OCI-LY3 (cell line): ENCODE results near the gene SMIM14.

Source experiments
- H2AFZ ChIP-seq: fragments of 200-600, 300-600 bp; shearing (Covaris generic); 2 replicates; pipeline ENCODE4 v1.6.0; 2014; ENCODE audit warnings: antibody characterized with exemption, low read depth, low read length
- H3K27ac ChIP-seq: fragments of 200-600, 300-600 bp; sonication (generic); 2 replicates; pipeline ENCODE4 v1.5.1; 2014; ENCODE audit warnings: mild to moderate bottlenecking, low read length, moderate library complexity, mixed read lengths
- H3K27me3 ChIP-seq: fragments of 200-600, 300-600 bp; sonication (generic); 2 replicates; pipeline ENCODE4 v1.6.1; 2014; ENCODE audit warnings: low read depth, low read length, mixed read lengths
- H3K36me3 ChIP-seq: fragments of 200-600, 300-600 bp; sonication (generic); replicated peaks from 2 replicates; pipeline ENCODE3; 2014; ENCODE audit warnings: low read depth, low read length, mixed read lengths
- H3K4me1 ChIP-seq: fragments of 300-600, 200-600 bp; sonication (generic); 2 replicates; pipeline ENCODE4 v1.6.1; 2014; ENCODE audit warnings: low read length, mixed read lengths
- H3K4me2 ChIP-seq: fragments of 200-600, 300-600 bp; sonication (generic); 2 replicates; pipeline ENCODE4 v1.6.1; 2014; ENCODE audit warnings: low read length, mixed read lengths
- H3K4me3 ChIP-seq: fragments of 300-600, 200-600 bp; sonication (generic); 2 replicates; pipeline ENCODE4 v1.5.1; 2014; ENCODE audit warnings: antibody characterized with exemption, mild to moderate bottlenecking, low read length, moderate library complexity
- H3K79me2 ChIP-seq: fragments of 300-600, 200-600 bp; shearing (Covaris generic); 2 replicates; pipeline ENCODE4 v1.6.1; 2014; ENCODE audit warnings: mild to moderate bottlenecking, low read length, mixed read lengths
- H3K9ac ChIP-seq: fragments of 300-600, 200-600 bp; shearing (Covaris generic); 2 replicates; pipeline ENCODE4 v1.6.0; 2014; ENCODE audit warnings: mild to moderate bottlenecking, low read length, moderate library complexity
- H3K9me3 ChIP-seq: fragments of 200-600, 300-600 bp; shearing (Covaris generic); 2 replicates; pipeline ENCODE4 v1.6.1; 2014; ENCODE audit warnings: low read length, mixed read lengths; ENCODE audit not compliant: insufficient read depth
- H4K20me1 ChIP-seq: fragments of 200-600, 300-600 bp; sonication (generic); 2 replicates; pipeline ENCODE4 v1.6.1; 2016; ENCODE audit warnings: low read length, mixed read lengths; ENCODE audit not compliant: insufficient read depth
- EZH2phosphoT487 ChIP-seq: fragments of 200-600 bp; shearing (Covaris generic); IDR thresholded peaks from 2 replicates; pipeline ENCODE4 v1.6.1; 2018; ENCODE audit warnings: antibody characterized with exemption, mixed run types, low read depth
- TF ChIP-seq, protein P1 (sequence below): fragments of 200-600, 300-600 bp; sonication (generic); IDR thresholded peaks from 2 replicates; pipeline ENCODE4 v1.5.1; 2014; ENCODE audit warnings: antibody characterized with exemption, low read length, low read depth

Gene SMIM14

DNA sequence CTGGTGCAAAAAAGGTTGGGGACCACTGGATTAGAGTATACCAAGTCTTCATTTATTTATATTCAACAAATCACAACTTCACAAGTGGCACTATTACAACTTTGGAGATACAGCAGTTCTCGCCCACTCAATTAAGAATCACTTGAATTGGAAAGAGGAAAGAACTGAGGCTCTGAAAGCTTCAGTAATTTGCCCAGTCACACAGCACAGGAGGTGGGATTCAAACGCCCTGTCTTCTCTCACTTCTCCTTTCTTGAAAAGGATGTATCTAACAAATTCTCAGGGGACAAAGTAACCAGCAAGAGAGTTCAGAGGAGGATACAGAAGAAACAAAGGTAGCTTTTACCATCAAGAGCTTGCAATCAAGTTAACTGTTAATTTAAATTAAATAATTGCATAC, 12.4 kb downstream of the SMIM14 start:
- H3K27ac ChIP-seq, result peak overlapping the region; percentile 79
- no peaks in the 10 kb centered on the region for H3K9me3 ChIP-seq
- no peaks in the 10 kb centered on the region for H3K27me3 ChIP-seq
- peak overlapping the region; percentile 76 for H3K4me2 ChIP-seq
- no peak overlapping the region for H2AFZ ChIP-seq
- peaks cover 3% of the 10 kb centered on the region; the same call in 1 of the 2 replicates for H3K79me2 ChIP-seq
- no peaks in the 10 kb centered on the region for H4K20me1 ChIP-seq
- TF ChIP-seq EZH2phosphoT487, result no peak
- TF ChIP-seq, protein P1, sequence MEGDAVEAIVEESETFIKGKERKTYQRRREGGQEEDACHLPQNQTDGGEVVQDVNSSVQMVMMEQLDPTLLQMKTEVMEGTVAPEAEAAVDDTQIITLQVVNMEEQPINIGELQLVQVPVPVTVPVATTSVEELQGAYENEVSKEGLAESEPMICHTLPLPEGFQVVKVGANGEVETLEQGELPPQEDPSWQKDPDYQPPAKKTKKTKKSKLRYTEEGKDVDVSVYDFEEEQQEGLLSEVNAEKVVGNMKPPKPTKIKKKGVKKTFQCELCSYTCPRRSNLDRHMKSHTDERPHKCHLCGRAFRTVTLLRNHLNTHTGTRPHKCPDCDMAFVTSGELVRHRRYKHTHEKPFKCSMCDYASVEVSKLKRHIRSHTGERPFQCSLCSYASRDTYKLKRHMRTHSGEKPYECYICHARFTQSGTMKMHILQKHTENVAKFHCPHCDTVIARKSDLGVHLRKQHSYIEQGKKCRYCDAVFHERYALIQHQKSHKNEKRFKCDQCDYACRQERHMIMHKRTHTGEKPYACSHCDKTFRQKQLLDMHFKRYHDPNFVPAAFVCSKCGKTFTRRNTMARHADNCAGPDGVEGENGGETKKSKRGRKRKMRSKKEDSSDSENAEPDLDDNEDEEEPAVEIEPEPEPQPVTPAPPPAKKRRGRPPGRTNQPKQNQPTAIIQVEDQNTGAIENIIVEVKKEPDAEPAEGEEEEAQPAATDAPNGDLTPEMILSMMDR, result no peak
- H3K9ac ChIP-seq, result peak overlapping the region; percentile 42; the same call in 1 of the 2 replicates
- H3K4me3 ChIP-seq, result peak overlapping the region; percentile 63
- H3K36me3 ChIP-seq, result no peaks in the 10 kb centered on the region
- H3K4me1 ChIP-seq, result peaks cover 67% of the 10 kb centered on the region

DNA sequence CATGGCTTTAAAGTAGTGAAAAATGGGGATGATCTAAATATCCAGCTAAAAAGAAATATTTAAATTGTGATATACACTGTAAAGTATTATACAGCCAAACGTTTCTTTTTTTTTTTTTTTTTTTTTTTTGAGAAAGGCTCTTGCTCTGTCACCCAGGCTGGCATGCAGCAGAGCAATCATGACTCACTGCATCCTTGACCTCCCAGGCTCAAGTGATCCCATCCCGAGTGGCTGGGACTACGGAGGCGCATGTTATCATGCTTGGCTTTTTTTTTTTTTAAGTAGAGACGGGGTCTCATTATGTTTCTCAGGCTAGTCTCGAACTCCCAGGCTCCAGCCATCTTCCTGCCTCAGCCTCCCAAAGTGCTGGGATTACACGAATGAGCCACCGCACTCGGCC, 17.1 kb downstream of the SMIM14 start:
- no peak overlapping the region for H3K4me2 ChIP-seq
- H3K27ac ChIP-seq, result no peak overlapping the region
- TF ChIP-seq, protein P1, result no peak
- TF ChIP-seq EZH2phosphoT487, result no peak
- peaks cover 48% of the 10 kb centered on the region for H3K4me1 ChIP-seq
- no peak overlapping the region for H2AFZ ChIP-seq
- H3K27me3 ChIP-seq, result no peaks in the 10 kb centered on the region
- H3K79me2 ChIP-seq, result peaks cover 3% of the 10 kb centered on the region; the same call in 1 of the 2 replicates
- H3K9me3 ChIP-seq, result no peaks in the 10 kb centered on the region
- H4K20me1 ChIP-seq, result no peaks in the 10 kb centered on the region
- H3K9ac ChIP-seq, result no peak overlapping the region
- no peak overlapping the region for H3K4me3 ChIP-seq
- H3K36me3 ChIP-seq, result no peaks in the 10 kb centered on the region

DNA sequence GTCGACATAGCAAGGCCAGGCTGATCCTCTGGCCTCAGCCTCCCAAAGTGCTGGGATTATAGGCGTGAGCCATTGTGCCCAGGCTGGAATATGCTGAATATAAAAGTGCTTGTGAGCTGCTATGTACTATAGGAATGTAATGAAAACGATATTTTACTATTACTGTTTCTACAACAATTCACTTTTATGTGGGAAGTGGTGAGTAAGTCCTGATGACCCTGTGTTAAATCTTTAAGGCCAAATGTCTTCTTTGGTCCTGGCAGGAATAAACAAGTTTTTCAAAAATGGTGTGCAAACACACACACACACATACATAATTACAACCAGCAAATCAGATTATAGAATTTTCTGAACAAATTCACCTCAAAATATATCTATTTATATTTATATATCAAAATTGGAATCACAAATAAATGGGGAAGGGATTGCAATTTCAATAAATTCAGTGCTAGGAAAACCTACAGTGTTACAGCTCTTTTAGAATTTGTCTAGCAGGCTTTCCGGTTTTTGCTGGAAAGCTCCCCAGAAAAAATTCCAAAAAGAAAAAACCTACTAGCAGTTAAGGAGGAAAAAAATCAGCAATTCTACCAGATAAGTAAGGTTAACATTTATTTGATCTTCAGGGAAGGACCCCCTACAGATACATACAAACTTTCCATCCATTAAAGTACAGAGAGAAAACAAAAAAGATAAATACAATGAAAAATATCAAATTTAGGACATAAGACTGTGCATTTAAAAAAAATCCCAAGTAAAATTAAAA, 17.9 kb downstream of the SMIM14 start:
- Histone ChIP-seq H2AFZ (no peak overlapping the region), H3K79me2 (peaks cover 3% of the 10 kb centered on the region; the same call in 1 of the 2 replicates), H3K4me3 (no peak overlapping the region), H3K27ac (no peak overlapping the region), H3K36me3 (no peaks in the 10 kb centered on the region), H4K20me1 (no peaks in the 10 kb centered on the region), H3K27me3 (no peaks in the 10 kb centered on the region), H3K9me3 (no peaks in the 10 kb centered on the region), H3K4me2 (no peak overlapping the region), H3K9ac (no peak overlapping the region), H3K4me1 (peaks cover 41% of the 10 kb centered on the region)
- TF ChIP-seq EZH2phosphoT487, result no peak
- TF ChIP-seq, protein P1, result no peak

DNA sequence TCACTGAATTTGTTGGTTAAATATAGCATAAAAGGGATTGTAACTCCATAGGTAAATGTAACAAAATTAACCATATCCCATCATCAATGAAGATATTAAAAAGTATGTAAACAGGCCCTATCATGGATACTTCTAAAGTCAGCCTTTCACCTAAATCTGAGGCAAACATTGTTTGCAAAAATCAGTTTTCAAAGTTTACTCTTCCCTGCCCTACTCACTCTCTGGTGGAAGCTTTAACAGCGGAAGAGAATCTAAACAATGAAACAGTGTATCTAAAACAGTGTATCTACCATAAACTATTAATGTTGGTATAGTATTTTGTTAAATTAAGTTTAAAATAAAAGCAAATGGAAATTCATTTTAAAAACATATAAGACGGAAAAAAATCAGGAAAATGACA, 21.1 kb downstream of the SMIM14 start:
- TF ChIP-seq, protein P1, result no peak
- TF ChIP-seq EZH2phosphoT487, result no peak
- Histone ChIP-seq H3K4me3 (no peak overlapping the region), H3K36me3 (no peaks in the 10 kb centered on the region), H4K20me1 (no peaks in the 10 kb centered on the region), H3K79me2 (no peaks in the 10 kb centered on the region), H3K27ac (no peak overlapping the region), H3K9ac (no peak overlapping the region), H3K9me3 (no peaks in the 10 kb centered on the region), H2AFZ (no peak overlapping the region), H3K4me2 (no peak overlapping the region; the same call in 1 of the 2 replicates), H3K27me3 (no peaks in the 10 kb centered on the region), H3K4me1 (peaks cover 40% of the 10 kb centered on the region)
